Activated naive CD4-positive, alpha-beta T cell treated with anti-CD3 and anti-CD28 coated beads, Interleukin-2, amount 50 U/mL, for 16 hours (primary cell): Measurements from ENCODE around the gene OR2F1.
"Not testable (repeated sequence)": the region's sequence is repeated elsewhere in the genome, so short reads cannot be mapped to it uniquely, and the experiment has no call there.

Experiments
- DNase-seq: peaks from one replicate; pipeline ENCODE4 v3.0.0-alpha.2; 2020

OR2F1 gene

GRCh38 chr7:144010821-144011220 lies 56.2 kb downstream of the OR2F1 start:
- DNase-seq, result not testable (repeated sequence)

GRCh38 chr7:144011458-144012230 lies 57.0 kb downstream of the OR2F1 start:
- DNase-seq, result no peak
